HepG2 (cell line): ENCODE data around the gene ZC3H7B. TPM values are rescaled to one million over a fixed set of nuclear protein-coding genes. Genes with fewer than 3 reads are reported as not detected.

Experiments
- FOXP1 ChIP-seq, 2 experiments: fragments of 450-650 bp in 1 of 2; IDR thresholded peaks; 2 replicates each; pipeline ENCODE4 v1.6.1; 2017 to 2018; ENCODE audit warnings: antibody characterized with exemption in 1 of 2
- GATAD2A ChIP-seq: IDR thresholded peaks from 2 replicates; pipeline ENCODE4 v1.6.1; 2016
- MAF1 ChIP-seq: sonication (generic); formaldehyde crosslinking; IDR thresholded peaks from 2 replicates; pipeline ENCODE4 v1.5.0; 2020; ENCODE audit warnings: missing genetic modification reagents, borderline replicate concordance
- MATR3 ChIP-seq: sonication (generic); formaldehyde crosslinking; IDR thresholded peaks from 2 replicates; pipeline ENCODE4 v1.4.0; 2020; ENCODE audit warnings: missing genetic modification reagents
- MED8 ChIP-seq: sonication (generic); formaldehyde crosslinking; IDR thresholded peaks from 2 replicates; pipeline ENCODE4 v1.8.1; 2023; ENCODE audit warnings: mild to moderate bottlenecking, missing genetic modification reagents; ENCODE audit not compliant: insufficient replicate concordance
- MTA1 ChIP-seq: sonication (generic); formaldehyde crosslinking; IDR thresholded peaks from 2 replicates; pipeline ENCODE4 v1.4.0; 2020; ENCODE audit warnings: missing genetic modification reagents, mild to moderate bottlenecking, borderline replicate concordance
- PCBP2 ChIP-seq: fragments of 200-400 bp; formaldehyde crosslinking; optimal IDR thresholded peaks from 2 replicates; pipeline ENCODE3; 2018; ENCODE audit warnings: low read length, low read depth; ENCODE audit not compliant: poor library complexity, severe bottlenecking
- TARDBP ChIP-seq: sonication (generic); formaldehyde crosslinking; IDR thresholded peaks from 2 replicates; pipeline ENCODE4 v1.8.0; 2022; ENCODE audit warnings: mild to moderate bottlenecking, missing genetic modification reagents
- TBX3 ChIP-seq: fragments of 450-650 bp; IDR thresholded peaks from 2 replicates; pipeline ENCODE4 v1.6.1; 2017; ENCODE audit warnings: antibody characterized with exemption, mild to moderate bottlenecking, inconsistent platforms, borderline replicate concordance
- TEAD3 ChIP-seq: optimal IDR thresholded peaks from 2 replicates; pipeline ENCODE3; 2016; ENCODE audit warnings: borderline replicate concordance
- ZBTB8A ChIP-seq: sonication (generic); formaldehyde crosslinking; IDR thresholded peaks from 2 replicates; pipeline ENCODE4 v1.4.0; 2020; ENCODE audit warnings: mild to moderate bottlenecking, low read depth, missing genetic modification reagents, borderline replicate concordance
- ZFY ChIP-seq: sonication (generic); formaldehyde crosslinking; IDR thresholded peaks from 2 replicates; pipeline ENCODE4 v1.4.0; 2020; ENCODE audit warnings: missing genetic modification reagents
- ZNF382 ChIP-seq: sonication (generic); formaldehyde crosslinking; IDR thresholded peaks from 2 replicates; pipeline ENCODE4 v1.5.0; 2020; ENCODE audit warnings: missing genetic modification reagents, mild to moderate bottlenecking, borderline replicate concordance
- ZNF430 ChIP-seq: sonication (generic); formaldehyde crosslinking; IDR thresholded peaks from 2 replicates; pipeline ENCODE4 v1.9.0; 2021; ENCODE audit warnings: mild to moderate bottlenecking, missing genetic modification reagents
- ZNF598 ChIP-seq: sonication (generic); formaldehyde crosslinking; IDR thresholded peaks from 2 replicates; pipeline ENCODE4 v1.5.1; 2020; ENCODE audit warnings: mild to moderate bottlenecking, missing genetic modification reagents, borderline replicate concordance
- polyA plus RNA-seq, 8 experiments: library from polyadenylated mRNA; depleted of rRNA in 3 of 8; stranded (reverse) in 7 of 8; unstranded in 1 of 8; fragments of >200 nt; fragmentation: Illumina TruSeq in 4 of 8; extraction: Trizol in 4 of 8; gene quantifications; 2 replicates each; pipeline versions ENCODE4 v1.2.1 to v1.2.3, GENCODE V29; 2011 to 2016; ENCODE audit warnings: low read depth in 4 of 8, missing spikeins in 1 of 8, mixed read lengths in 1 of 8; ENCODE audit not compliant: insufficient read depth in 1 of 8
- total RNA-seq, 5 experiments: library from RNA; depleted of rRNA; stranded (reverse); fragments of >200 nt; fragmentation: Illumina TruSeq; extraction: Trizol; gene quantifications; 2 replicates each; pipeline ENCODE4 v1.2.3, GENCODE V29; 2016; ENCODE audit warnings: low read depth in 1 of 5
- TF ChIP-seq, protein P1 (sequence below), 2 experiments: sonication (generic) in 1 of 2; formaldehyde crosslinking in 1 of 2; IDR thresholded peaks; 2 replicates each; pipeline versions ENCODE4 v1.5.1 to v1.6.1; 2011 to 2020; ENCODE audit warnings: borderline replicate concordance in 1 of 2, low read depth in 1 of 2, low read length in 1 of 2, mild to moderate bottlenecking in 1 of 2, missing genetic modification reagents in 1 of 2, moderate library complexity in 1 of 2
- TF ChIP-seq, protein P2 (sequence below): sonication (generic); formaldehyde crosslinking; IDR thresholded peaks from 2 replicates; pipeline ENCODE4 v1.5.1; 2020; ENCODE audit warnings: missing genetic modification reagents, mild to moderate bottlenecking, borderline replicate concordance
- TF ChIP-seq, protein P3 (sequence below): sonication (generic); formaldehyde crosslinking; IDR thresholded peaks from 2 replicates; pipeline ENCODE4 v1.9.0; 2021; ENCODE audit warnings: missing genetic modification reagents, borderline replicate concordance
- TF ChIP-seq, protein P4 (sequence below): sonication (generic); formaldehyde crosslinking; IDR thresholded peaks from 2 replicates; pipeline ENCODE4 v1.5.1; 2020; ENCODE audit warnings: missing genetic modification reagents, mild to moderate bottlenecking, borderline replicate concordance

The ZC3H7B gene
- total and polyA plus RNA-seq, 2 of the 13 experiments (the other 11 are each of a cell fraction or from before 2014, with no cell fraction given), result 26.4 to 37.2 TPM

DNA sequence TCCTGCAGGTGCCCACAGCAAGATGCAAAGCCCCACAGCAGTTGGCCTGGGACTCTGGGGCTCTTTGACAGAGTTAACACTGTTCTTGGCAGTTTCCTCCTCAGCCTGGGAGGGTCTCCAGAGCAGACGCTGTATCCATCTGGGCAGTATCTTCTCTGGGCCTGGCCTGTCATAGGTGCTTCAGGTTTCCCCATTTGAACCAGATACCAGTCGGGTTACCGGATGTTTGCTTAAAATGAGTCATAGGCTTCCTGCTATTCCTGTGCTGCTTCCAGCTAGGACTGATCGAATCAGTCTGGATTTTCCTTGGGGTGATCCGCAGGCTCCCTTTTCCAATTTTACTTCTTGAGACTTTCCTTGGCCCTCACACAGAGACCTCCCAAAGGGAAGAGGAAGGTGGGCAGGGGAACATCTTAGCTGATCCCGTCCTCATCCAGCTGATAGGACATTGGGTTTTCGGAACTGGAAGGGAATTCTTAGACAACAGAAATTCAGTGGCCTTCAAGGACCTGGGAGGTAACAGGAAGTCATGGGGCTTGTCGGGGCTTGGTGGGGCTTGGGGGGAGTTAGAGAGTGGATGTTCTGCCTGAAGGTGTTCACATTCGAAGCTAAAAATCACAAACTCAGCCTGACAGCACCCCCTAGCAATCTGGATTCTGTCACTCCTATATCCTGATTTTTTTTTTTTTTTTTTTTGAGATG is 12.9 kb upstream of the ZC3H7B start (continued):
- TF ChIP-seq, protein P1, sequence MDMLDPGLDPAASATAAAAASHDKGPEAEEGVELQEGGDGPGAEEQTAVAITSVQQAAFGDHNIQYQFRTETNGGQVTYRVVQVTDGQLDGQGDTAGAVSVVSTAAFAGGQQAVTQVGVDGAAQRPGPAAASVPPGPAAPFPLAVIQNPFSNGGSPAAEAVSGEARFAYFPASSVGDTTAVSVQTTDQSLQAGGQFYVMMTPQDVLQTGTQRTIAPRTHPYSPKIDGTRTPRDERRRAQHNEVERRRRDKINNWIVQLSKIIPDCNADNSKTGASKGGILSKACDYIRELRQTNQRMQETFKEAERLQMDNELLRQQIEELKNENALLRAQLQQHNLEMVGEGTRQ (IDR thresholded peaks at IDR 0.05; ENCODE audit: low read depth, low read length), result no peak
- TF ChIP-seq, protein P1 (CRISPR knock-in tag; IDR thresholded peaks at IDR 0.05; ENCODE audit: borderline replicate concordance), result no peak
- TF ChIP-seq, protein P2, sequence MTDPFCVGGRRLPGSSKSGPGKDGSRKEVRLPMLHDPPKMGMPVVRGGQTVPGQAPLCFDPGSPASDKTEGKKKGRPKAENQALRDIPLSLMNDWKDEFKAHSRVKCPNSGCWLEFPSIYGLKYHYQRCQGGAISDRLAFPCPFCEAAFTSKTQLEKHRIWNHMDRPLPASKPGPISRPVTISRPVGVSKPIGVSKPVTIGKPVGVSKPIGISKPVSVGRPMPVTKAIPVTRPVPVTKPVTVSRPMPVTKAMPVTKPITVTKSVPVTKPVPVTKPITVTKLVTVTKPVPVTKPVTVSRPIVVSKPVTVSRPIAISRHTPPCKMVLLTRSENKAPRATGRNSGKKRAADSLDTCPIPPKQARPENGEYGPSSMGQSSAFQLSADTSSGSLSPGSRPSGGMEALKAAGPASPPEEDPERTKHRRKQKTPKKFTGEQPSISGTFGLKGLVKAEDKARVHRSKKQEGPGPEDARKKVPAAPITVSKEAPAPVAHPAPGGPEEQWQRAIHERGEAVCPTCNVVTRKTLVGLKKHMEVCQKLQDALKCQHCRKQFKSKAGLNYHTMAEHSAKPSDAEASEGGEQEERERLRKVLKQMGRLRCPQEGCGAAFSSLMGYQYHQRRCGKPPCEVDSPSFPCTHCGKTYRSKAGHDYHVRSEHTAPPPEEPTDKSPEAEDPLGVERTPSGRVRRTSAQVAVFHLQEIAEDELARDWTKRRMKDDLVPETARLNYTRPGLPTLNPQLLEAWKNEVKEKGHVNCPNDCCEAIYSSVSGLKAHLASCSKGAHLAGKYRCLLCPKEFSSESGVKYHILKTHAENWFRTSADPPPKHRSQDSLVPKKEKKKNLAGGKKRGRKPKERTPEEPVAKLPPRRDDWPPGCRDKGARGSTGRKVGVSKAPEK (CRISPR knock-in tag), result no peak
- peak; percentile 71 for TF ChIP-seq ZFY
- TF ChIP-seq, protein P3, sequence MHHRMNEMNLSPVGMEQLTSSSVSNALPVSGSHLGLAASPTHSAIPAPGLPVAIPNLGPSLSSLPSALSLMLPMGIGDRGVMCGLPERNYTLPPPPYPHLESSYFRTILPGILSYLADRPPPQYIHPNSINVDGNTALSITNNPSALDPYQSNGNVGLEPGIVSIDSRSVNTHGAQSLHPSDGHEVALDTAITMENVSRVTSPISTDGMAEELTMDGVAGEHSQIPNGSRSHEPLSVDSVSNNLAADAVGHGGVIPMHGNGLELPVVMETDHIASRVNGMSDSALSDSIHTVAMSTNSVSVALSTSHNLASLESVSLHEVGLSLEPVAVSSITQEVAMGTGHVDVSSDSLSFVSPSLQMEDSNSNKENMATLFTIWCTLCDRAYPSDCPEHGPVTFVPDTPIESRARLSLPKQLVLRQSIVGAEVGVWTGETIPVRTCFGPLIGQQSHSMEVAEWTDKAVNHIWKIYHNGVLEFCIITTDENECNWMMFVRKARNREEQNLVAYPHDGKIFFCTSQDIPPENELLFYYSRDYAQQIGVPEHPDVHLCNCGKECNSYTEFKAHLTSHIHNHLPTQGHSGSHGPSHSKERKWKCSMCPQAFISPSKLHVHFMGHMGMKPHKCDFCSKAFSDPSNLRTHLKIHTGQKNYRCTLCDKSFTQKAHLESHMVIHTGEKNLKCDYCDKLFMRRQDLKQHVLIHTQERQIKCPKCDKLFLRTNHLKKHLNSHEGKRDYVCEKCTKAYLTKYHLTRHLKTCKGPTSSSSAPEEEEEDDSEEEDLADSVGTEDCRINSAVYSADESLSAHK (CRISPR knock-in tag), result no peak
- TF ChIP-seq MATR3 (CRISPR knock-in tag), result no peak
- peak; percentile 75 for TF ChIP-seq TARDBP (CRISPR knock-in tag)
- TF ChIP-seq TBX3, result no peak
- peak; percentile 71 for TF ChIP-seq TEAD3 (CRISPR knock-in tag)
- 0 out of 2 replicates have a peak, but pooled peaks have one; percentile 17 for TF ChIP-seq ZNF430 (CRISPR knock-in tag)
- TF ChIP-seq, protein P4, sequence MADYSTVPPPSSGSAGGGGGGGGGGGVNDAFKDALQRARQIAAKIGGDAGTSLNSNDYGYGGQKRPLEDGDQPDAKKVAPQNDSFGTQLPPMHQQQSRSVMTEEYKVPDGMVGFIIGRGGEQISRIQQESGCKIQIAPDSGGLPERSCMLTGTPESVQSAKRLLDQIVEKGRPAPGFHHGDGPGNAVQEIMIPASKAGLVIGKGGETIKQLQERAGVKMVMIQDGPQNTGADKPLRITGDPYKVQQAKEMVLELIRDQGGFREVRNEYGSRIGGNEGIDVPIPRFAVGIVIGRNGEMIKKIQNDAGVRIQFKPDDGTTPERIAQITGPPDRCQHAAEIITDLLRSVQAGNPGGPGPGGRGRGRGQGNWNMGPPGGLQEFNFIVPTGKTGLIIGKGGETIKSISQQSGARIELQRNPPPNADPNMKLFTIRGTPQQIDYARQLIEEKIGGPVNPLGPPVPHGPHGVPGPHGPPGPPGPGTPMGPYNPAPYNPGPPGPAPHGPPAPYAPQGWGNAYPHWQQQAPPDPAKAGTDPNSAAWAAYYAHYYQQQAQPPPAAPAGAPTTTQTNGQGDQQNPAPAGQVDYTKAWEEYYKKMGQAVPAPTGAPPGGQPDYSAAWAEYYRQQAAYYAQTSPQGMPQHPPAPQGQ (CRISPR knock-in tag), result no peak
- TF ChIP-seq GATAD2A, result peak; percentile 80
- TF ChIP-seq ZNF382, result no peak
- TF ChIP-seq ZNF598 (CRISPR knock-in tag), result 0 out of 2 replicates have a peak, but pooled peaks have one; percentile 47
- TF ChIP-seq FOXP1 (IDR thresholded peaks at IDR 0.05), result no peak
- TF ChIP-seq FOXP1 (CRISPR knock-in tag; IDR thresholded peaks at IDR 0.05), result no peak
- TF ChIP-seq MAF1 (CRISPR knock-in tag), result no peak
- TF ChIP-seq MTA1 (CRISPR knock-in tag), result no peak
- TF ChIP-seq MED8 (CRISPR knock-in tag), result no peak
- no peak for TF ChIP-seq ZBTB8A (CRISPR knock-in tag)
- no peak for TF ChIP-seq PCBP2
